Mesenchymal stem cell (in vitro differentiated cells and primary cell): ENCODE measurements around the gene ADNP2.

Source experiments
- DNase-seq: peaks from one replicate; pipeline ENCODE4 v3.0.0-alpha.2; 2013
- H2AFZ ChIP-seq: one replicate; pipeline ENCODE4 v1.6.1; 2013; ENCODE audit warnings: low read depth, mild to moderate bottlenecking, control low read depth, inconsistent platforms, low read length, moderate library complexity
- H2AK5ac ChIP-seq: 2 replicates; pipeline ENCODE4 v1.6.1; 2013; ENCODE audit warnings: low read length, moderate library complexity, mild to moderate bottlenecking, inconsistent platforms; ENCODE audit not compliant: severe bottlenecking
- H2BK120ac ChIP-seq: one replicate; pipeline ENCODE4 v1.6.1; 2013; ENCODE audit warnings: low read depth, mild to moderate bottlenecking, inconsistent platforms, low read length, moderate library complexity
- H2BK12ac ChIP-seq, 2 experiments: one replicate each; pipeline ENCODE4 v1.6.1; 2013; ENCODE audit warnings: inconsistent platforms in 2 of 2, low read length in 2 of 2, mild to moderate bottlenecking in 2 of 2, moderate library complexity in 2 of 2, control low read depth in 1 of 2
- H2BK15ac ChIP-seq: one replicate; pipeline ENCODE4 v1.6.1; 2013; ENCODE audit warnings: mild to moderate bottlenecking, low read depth, inconsistent platforms; ENCODE audit not compliant: poor library complexity, severe bottlenecking
- H2BK5ac ChIP-seq: 2 replicates; pipeline ENCODE4 v1.6.1; 2013; ENCODE audit warnings: low read depth, mild to moderate bottlenecking, low read length, control low read depth, inconsistent platforms; ENCODE audit not compliant: poor library complexity, severe bottlenecking
- H3K14ac ChIP-seq, 2 experiments: one replicate each; pipeline ENCODE4 v1.6.1; 2013; ENCODE audit warnings: inconsistent platforms in 2 of 2, low read length in 2 of 2, control low read depth in 1 of 2, mild to moderate bottlenecking in 1 of 2, moderate library complexity in 1 of 2
- H3K18ac ChIP-seq, 2 experiments: one replicate each; pipeline ENCODE4 v1.6.1; 2013; ENCODE audit warnings: inconsistent platforms in 2 of 2, low read length in 2 of 2, control low read depth in 1 of 2, low read depth in 1 of 2, mild to moderate bottlenecking in 1 of 2
- H3K23ac ChIP-seq, 2 experiments: one replicate each; pipeline ENCODE4 v1.6.1; 2013; ENCODE audit warnings: inconsistent platforms in 2 of 2, low read length in 2 of 2, mild to moderate bottlenecking in 2 of 2, moderate library complexity in 2 of 2, control low read depth in 1 of 2
- H3K27ac ChIP-seq: 2 replicates; pipeline ENCODE4 v1.5.1; 2013; ENCODE audit warnings: mild to moderate bottlenecking, moderate library complexity, low read length, control low read depth, inconsistent platforms; ENCODE audit not compliant: poor library complexity, severe bottlenecking
- H3K27me3 ChIP-seq, 2 experiments: 2 replicates each; pipeline versions ENCODE4 v1.6.1 to v1.7.0; 2013; ENCODE audit warnings: low read length in 2 of 2, mild to moderate bottlenecking in 2 of 2, moderate library complexity in 2 of 2, control low read depth in 1 of 2, inconsistent platforms in 1 of 2; ENCODE audit not compliant: control insufficient read depth in 1 of 2, insufficient read depth in 1 of 2
- H3K36me3 ChIP-seq, 2 experiments: 2 replicates each; pipeline versions ENCODE4 v1.6.1 to v1.7.0; 2013; ENCODE audit warnings: low read length in 2 of 2, control low read depth in 1 of 2, inconsistent platforms in 1 of 2, low read depth in 1 of 2, mild to moderate bottlenecking in 1 of 2; ENCODE audit not compliant: insufficient read depth in 2 of 2, control insufficient read depth in 1 of 2
- H3K4ac ChIP-seq, 2 experiments: one replicate each; pipeline ENCODE4 v1.6.1; 2013; ENCODE audit warnings: inconsistent platforms in 2 of 2, low read length in 2 of 2, mild to moderate bottlenecking in 2 of 2, moderate library complexity in 2 of 2, control low read depth in 1 of 2, low read depth in 1 of 2
- H3K4me1 ChIP-seq: 2 replicates; pipeline ENCODE4 v1.6.1; 2013; ENCODE audit warnings: low read depth, low read length, control low read depth; ENCODE audit not compliant: control insufficient read depth, insufficient read depth
- H3K4me2 ChIP-seq: 2 replicates; pipeline ENCODE4 v1.6.1; 2013; ENCODE audit warnings: low read length, mild to moderate bottlenecking, inconsistent platforms; ENCODE audit not compliant: poor library complexity, severe bottlenecking
- H3K4me3 ChIP-seq, 2 experiments: 2 replicates each; pipeline versions ENCODE4 v1.5.1 to v1.7.0; 2013; ENCODE audit warnings: low read length in 2 of 2, mild to moderate bottlenecking in 2 of 2, control low read depth in 1 of 2, low read depth in 1 of 2; ENCODE audit not compliant: insufficient read depth in 1 of 2
- H3K79me1 ChIP-seq: replicated peaks from 2 replicates; pipeline ENCODE4 v1.6.1; 2013; ENCODE audit warnings: mild to moderate bottlenecking, control low read depth, low read length, inconsistent platforms; ENCODE audit not compliant: poor library complexity, severe bottlenecking
- H3K9ac ChIP-seq: 2 replicates; pipeline ENCODE4 v1.7.0; 2013; ENCODE audit warnings: mild to moderate bottlenecking, low read length, moderate library complexity
- H3K9me3 ChIP-seq: 2 replicates; pipeline ENCODE4 v1.7.0; 2013; ENCODE audit warnings: mild to moderate bottlenecking, low read length; ENCODE audit not compliant: control insufficient read depth
- H4K8ac ChIP-seq: one replicate; pipeline ENCODE4 v1.6.1; 2013; ENCODE audit warnings: inconsistent platforms, mild to moderate bottlenecking, low read length, moderate library complexity
- H4K91ac ChIP-seq: one replicate; pipeline ENCODE4 v1.6.1; 2013; ENCODE audit warnings: mild to moderate bottlenecking, low read length, inconsistent platforms
- WGBS: methylation state at CpG from one replicate; pipeline ENCODE4 v1.1.7; 2013; ENCODE audit warnings: mixed read lengths; 5-methylcytosine and 5-hydroxymethylcytosine counted together

The ADNP2 gene

DNA sequence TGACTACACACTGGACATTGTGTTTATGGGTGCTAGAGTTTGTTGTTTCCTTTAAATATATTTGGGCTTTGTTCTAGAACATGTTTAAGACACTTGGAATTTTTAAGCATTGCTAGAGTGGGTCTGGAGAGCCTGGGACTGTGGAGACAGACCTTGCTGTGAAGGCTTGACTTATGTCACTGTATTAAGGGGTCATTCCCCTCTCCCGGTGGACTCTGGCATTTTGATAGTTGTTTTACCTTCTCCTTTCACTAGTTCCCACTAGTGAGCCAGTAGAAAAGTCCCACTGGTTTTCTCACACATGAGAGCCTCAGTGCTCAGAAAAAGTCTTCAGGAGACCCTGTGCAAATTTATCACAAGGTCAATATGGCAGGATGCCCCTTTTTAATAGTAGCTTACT is 18.6 kb downstream of the ADNP2 start:
- Histone ChIP-seq H3K9ac (no peak overlapping the region), H3K4ac (no peak overlapping the region), H2BK120ac (no peak overlapping the region), H2AFZ (no peak overlapping the region), H2BK5ac (no peak overlapping the region), H3K4me2 (no peak overlapping the region), H4K91ac (no peak overlapping the region), H3K23ac (no peak overlapping the region), H3K36me3 (peaks cover 0 to 7% of the 10 kb centered on the region in 2 experiments), H3K9me3 (no peaks in the 10 kb centered on the region), H4K8ac (no peak overlapping the region), H3K4me1 (peaks cover 2% of the 10 kb centered on the region), H3K18ac (no peak overlapping the region), H3K79me1 (peaks cover 10% of the 10 kb centered on the region), H3K27me3 (no peaks in the 10 kb centered on the region), H3K4me3 (no peak overlapping the region), H3K27ac (no peak overlapping the region), H2AK5ac (no peak overlapping the region), H2BK12ac (no peak overlapping the region), H2BK15ac (no peak overlapping the region), H3K14ac (no peak overlapping the region)
- DNase-seq = no peak
- WGBS = 86% methylated on average over 1 of the region's 1 CpG

DNA sequence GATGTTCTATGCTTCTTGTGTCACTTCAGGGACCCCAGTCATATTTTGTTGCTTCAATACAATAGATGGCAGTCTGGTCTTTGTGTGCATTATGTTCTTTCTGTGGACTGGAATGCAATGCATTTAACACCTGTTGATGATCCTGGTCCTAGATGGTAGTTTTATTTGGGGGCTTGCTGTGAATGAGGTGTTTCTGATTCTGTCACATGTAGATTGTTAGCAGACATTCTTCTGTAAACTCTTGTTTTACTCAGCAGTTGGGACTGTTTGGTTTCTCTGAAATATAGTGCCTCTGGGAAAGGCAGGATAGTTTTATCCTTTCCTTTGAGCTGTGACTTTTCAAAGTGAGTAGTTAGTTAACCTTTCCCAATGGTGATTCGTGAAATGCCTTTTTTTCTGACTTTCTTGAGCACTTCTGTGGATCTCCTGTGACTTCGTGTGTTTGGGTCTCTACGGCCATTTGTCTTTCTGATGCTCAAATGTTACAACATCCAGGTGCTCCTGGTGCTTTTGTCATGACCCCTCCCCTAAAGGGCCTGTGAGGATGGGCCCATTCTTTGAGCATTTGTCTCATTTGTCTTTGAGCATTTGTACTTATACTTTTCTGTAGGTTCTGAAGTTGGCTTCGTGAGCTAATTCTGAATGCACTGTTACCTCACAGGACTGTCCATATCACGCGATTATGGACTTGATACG is 20.8 kb downstream of the ADNP2 start:
- Histone ChIP-seq H4K8ac (no peak overlapping the region), H3K23ac (no peak overlapping the region), H3K79me1 (peaks cover 21% of the 10 kb centered on the region), H4K91ac (no peak overlapping the region), H3K4me3 (no peak overlapping the region), H2BK5ac (no peak overlapping the region), H2BK12ac (no peak overlapping the region), H3K4ac (no peak overlapping the region), H3K27ac (no peak overlapping the region), H3K9me3 (no peaks in the 10 kb centered on the region), H2BK120ac (no peak overlapping the region), H2AK5ac (no peak overlapping the region), H3K14ac (no peak overlapping the region), H3K4me1 (peaks cover 2% of the 10 kb centered on the region), H3K18ac (no peak overlapping the region), H2BK15ac (no peak overlapping the region), H3K4me2 (no peak overlapping the region), H3K27me3 (no peaks in the 10 kb centered on the region), H2AFZ (no peak overlapping the region), H3K9ac (no peak overlapping the region), H3K36me3 (peaks cover 7 to 25% of the 10 kb centered on the region in 2 experiments)
- DNase-seq = no peak
- 88% methylated on average over 7 of the region's 7 CpGs for WGBS

DNA sequence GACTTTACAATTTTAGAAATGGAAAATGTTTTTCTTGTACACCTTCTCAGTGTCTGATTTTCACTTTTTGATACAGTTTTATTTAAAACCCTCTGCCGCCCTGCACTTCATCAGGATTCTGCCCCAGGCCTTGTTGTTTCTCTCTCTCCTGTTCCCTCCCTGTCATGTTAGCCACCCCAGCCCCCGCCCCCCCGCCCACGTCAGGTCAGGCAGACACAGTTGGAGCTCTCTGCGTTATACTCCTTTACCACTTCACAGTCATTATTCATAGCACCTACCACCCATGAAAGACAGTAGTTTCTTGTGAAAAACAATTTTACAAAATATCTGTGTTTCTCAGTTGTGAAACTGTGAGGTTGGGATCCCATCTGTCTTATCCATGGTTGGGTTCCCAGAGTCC is 21.5 kb downstream of the ADNP2 start:
- Histone ChIP-seq H2BK5ac (no peak overlapping the region), H3K27ac (no peak overlapping the region), H2AK5ac (no peak overlapping the region), H2BK120ac (no peak overlapping the region), H3K36me3 (peaks cover 7 to 32% of the 10 kb centered on the region in 2 experiments), H3K9me3 (no peaks in the 10 kb centered on the region), H2BK15ac (no peak overlapping the region), H3K9ac (no peak overlapping the region), H4K91ac (no peak overlapping the region), H3K14ac (no peak overlapping the region), H3K4me2 (no peak overlapping the region), H2BK12ac (no peak overlapping the region), H3K4me1 (peaks cover 2% of the 10 kb centered on the region), H3K27me3 (no peaks in the 10 kb centered on the region), H3K79me1 (peaks cover 21% of the 10 kb centered on the region), H2AFZ (no peak overlapping the region), H3K4me3 (no peak overlapping the region), H3K23ac (no peak overlapping the region), H3K18ac (no peak overlapping the region), H4K8ac (no peak overlapping the region), H3K4ac (no peak overlapping the region)
- no peak for DNase-seq
- WGBS = 96% methylated on average over 1 of the region's 5 CpGs

DNA sequence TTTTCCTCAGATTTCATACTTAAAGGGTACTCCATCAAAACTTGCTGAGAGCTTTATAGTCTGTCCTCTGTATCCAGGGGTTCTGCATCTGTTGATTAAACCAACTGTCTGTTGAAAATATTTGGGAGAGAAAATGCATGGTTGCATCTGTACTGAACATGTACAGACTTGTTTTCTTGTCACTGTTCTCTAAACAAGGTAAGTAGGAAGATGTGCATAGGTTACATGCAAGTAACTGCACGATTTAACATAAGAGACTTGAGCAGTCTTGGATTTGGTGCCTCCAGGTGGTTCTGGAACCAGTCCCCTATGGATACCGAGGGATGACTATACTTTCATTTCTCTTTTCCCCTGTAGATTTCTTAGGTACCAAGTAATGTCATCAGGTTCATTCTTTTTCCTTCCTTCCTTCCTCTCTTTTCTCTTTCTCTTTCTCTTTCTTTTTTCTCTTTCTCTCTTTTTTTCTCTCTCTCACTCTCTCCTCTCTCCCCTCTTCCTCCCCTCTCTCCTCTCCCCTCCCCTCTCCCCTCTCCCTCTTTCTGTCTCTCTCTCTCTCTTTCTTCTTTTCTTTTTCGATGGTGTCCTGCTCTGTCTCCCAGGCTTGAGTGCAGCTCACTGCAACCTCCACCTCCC is 23.2 kb downstream of the ADNP2 start:
- 97% methylated on average over 3 of the region's 3 CpGs for WGBS
- no peak overlapping the region for H4K91ac ChIP-seq
- H3K23ac ChIP-seq = no peak overlapping the region
- H3K4me2 ChIP-seq = no peak overlapping the region
- no peaks in the 10 kb centered on the region for H3K9me3 ChIP-seq
- H3K27ac ChIP-seq = no peak overlapping the region
- H2BK15ac ChIP-seq = no peak overlapping the region
- no peak overlapping the region for H3K4ac ChIP-seq
- H2BK5ac ChIP-seq = no peak overlapping the region
- H3K14ac ChIP-seq = no peak overlapping the region
- peaks cover 2% of the 10 kb centered on the region for H3K4me1 ChIP-seq
- H3K9ac ChIP-seq = no peak overlapping the region
- no peaks in the 10 kb centered on the region for H3K27me3 ChIP-seq
- H2AFZ ChIP-seq = no peak overlapping the region
- H2AK5ac ChIP-seq = no peak overlapping the region
- no peak overlapping the region for H4K8ac ChIP-seq
- H3K18ac ChIP-seq = no peak overlapping the region
- no peak overlapping the region for H2BK120ac ChIP-seq
- no peak for DNase-seq
- H3K36me3 ChIP-seq = peaks cover 21 to 50% of the 10 kb centered on the region in 2 experiments
- no peak overlapping the region for H3K4me3 ChIP-seq
- H3K79me1 ChIP-seq = peaks cover 30% of the 10 kb centered on the region
- no peak overlapping the region for H2BK12ac ChIP-seq
